NCI-H446 treated with DMSO at 0.1 percent for 48 hours (cell line): Measurements from ENCODE around the gene MECP2.
"Not testable (repeated sequence)": the region's sequence is repeated elsewhere in the genome, so short reads cannot be mapped to it uniquely, and the experiment has no call there.

Experiments
- DNase-seq: peaks from one replicate; lab custom pipeline; 2025; lab: John Stamatoyannopoulos, UW

MECP2 gene

GRCh38 chrX:154097589-154098541, at the start of gene MECP2:
MECP2 (minus strand) TSS chrX:154097717.
- DNase-seq, result peak; percentile 81

- not testable (repeated sequence) for DNase-seq
Measured at GRCh38 chrX:154144010-154144409, 46.5 kb upstream of the MECP2 start, which contains the start of gene OPN1LW. OPN1LW (plus strand) TSS chrX:154144243; CDS start chrX:154144284, 41 bp downstream.

DNA sequence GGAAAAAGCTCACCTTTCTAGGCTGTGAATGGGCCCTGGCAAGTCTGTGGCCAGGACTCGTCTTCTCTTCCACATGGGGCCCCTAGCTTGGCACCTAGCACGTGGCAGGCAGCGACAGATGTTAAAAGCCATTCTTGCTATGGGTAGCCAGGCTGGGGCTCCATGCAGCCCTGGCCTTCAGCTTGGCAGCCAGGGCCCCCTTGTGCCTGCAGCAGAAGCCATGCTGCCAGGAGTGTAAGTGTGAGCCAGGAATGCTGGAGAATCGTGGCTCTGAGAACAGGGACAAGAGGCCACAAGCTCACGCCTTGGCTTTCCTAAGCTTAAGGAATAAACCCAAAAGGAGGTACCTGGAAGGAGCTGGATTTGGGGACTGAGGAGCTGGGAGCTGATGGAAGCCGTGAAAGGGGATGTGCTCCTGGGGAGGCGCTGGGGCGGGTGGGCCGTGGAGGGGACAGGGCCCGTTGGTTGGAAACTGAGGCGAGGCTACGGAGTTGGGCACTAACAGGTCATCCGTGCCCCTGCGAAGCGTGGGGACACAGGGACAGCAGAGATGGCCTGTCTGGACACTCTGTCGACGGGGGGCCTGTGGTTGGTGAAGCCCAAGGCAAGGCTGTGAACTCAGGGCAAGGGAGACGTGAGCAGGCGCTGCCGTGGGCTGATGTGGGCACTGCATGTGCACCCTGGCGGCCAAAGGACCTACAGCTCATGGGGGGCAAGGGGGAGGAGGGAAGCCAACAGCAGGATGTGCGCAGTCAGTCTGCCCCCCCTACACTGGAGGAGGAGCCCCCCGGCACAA, 45.6 kb upstream of the MECP2 start:
- DNase-seq, result no peak

DNA sequence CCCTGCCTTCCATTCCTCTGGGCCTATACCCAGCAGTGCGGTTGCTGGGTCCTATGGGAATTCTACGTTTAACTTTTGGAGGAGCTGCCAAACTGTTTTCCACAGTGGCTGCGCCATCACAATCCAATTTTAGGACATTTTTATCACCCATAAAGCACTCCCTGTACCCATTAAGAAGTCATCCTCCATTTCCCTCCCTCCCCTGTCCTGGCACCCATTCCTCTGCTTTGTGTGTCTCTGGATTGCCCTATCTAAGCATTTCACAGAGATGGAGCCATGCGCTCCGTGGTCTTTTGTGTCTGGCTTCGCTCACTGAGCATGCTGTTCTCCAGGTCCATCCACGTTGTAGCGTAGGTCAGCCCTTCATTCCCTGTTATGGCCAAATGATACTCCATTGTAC, 44.9 kb upstream of the MECP2 start:
- no peak for DNase-seq

GRCh38 chrX:154140742-154141141, 43.2 kb upstream of the MECP2 start:
- no peak for DNase-seq

GRCh38 chrX:154140206-154140605, 42.7 kb upstream of the MECP2 start:
- no peak for DNase-seq

DNA sequence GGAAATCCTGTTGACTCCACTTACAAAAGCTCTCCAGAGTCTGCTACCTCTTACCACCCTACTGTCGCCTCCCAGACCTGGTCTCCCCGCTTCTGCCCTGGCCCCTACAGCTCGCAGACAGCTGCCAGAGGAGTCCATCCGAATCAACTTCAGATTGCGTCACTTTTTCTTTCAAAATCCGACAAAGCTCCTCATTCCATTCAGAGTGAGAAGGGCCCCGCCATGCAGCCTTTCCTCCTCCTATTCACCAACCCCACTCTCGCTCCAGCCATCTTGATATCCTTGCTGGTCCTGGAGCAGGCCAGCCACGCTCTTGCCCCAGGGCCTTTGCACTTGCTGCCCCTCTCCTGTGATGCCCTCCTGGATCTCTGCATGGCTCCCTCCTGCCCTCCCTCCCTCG, 41.3 kb upstream of the MECP2 start:
- no peak for DNase-seq

GRCh38 chrX:154136627-154137161, 39.2 kb upstream of the MECP2 start:
- no peak for DNase-seq

GRCh38 chrX:154135458-154136229, 38.1 kb upstream of the MECP2 start:
- no peak for DNase-seq

DNA sequence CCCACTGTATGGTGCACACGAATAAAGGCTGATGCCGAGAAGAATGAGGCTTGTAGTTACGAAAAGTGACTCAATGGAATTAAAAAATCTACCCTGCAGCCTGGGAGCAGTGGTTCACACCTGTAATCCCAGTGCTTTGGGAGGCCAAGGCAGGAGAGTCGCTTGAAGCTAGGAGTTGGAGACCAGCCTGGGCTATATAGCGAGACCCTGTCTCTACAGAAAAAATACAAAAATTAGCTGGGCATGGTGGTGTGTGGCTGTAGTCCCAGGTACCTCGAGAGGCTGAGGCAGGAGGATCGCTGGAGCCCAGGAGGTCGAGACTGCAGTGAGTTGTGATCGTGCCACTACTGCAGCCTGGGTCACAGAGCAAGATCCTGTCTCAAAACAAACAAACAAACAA, 34.8 kb upstream of the MECP2 start:
- no peak for DNase-seq

- DNase-seq, result no peak
Measured at GRCh38 chrX:154131955-154132354, 34.4 kb upstream of the MECP2 start.

- no peak for DNase-seq
Measured at GRCh38 chrX:154126101-154126500, 28.6 kb upstream of the MECP2 start.

GRCh38 chrX:154125391-154126040, 28.0 kb upstream of the MECP2 start:
- DNase-seq, result no peak

DNA sequence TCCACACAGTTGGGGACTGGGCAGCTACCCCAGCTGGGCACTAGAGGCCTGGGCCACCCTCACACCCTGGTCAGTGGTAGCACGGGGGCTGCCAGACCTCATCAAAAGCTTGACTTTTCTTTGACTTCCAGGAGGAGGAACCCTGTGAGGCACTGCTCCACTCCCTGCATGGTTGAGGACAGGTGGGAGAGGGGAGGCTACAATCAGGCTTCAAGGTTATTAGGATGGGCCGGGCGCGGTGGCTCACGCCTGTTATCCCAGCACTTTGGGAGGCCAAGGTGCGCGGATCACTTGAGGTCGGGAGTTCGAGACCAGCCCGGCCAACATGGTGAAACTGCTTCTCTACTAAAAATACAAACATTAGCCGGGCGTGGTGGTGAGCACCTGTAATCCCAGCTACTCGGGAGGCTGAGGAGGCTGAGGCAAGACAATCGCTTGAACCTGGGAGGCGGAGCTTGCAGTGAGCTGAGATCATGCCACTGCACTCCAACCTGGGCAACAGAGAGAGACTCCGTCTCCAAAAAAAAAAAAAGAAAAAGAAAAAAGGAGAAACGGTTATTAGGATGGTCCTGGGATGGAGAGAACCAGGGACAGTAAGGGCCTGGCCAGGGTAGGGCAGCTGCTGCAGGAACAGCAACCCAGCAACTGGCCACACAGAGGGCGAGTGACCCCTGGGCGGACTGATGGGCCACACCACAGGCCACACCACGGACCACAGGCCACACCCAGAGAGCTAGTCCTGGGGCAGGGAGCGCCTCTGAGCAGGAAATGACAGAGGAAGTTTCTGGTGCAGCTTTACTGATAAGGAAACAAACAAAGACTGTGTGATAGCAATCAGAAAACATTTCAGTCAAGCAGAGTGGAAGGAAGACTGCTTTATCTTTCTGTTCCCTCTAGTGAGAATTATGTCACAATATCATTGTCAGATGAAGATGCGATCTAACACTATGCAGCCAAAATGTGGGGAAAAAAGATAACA, 26.0 kb upstream of the MECP2 start:
- DNase-seq, result no peak

GRCh38 chrX:154121961-154122360, 24.4 kb upstream of the MECP2 start:
- DNase-seq, result no peak

GRCh38 chrX:154121207-154121606, 23.7 kb upstream of the MECP2 start:
- no peak for DNase-seq

- DNase-seq, result no peak
Measured at GRCh38 chrX:154120567-154120966, 23.1 kb upstream of the MECP2 start.

DNA sequence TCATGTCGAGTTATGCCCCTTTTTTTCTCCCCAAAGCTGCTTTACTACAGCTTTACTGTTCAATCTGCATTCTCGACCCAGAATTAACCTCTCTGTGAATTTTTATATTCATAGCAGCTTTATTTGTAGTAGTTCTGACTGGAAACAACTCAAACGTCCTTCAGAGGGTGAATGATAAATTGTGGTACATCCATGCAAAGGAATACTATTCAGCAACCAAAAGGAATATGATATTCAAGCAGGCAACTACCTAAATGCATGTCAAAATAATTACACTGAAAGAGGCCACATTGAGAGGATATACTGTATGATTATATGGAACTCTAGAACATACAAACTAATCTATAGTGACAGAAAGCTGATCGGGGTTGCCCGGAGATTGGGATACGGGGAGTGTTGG, 20.0 kb upstream of the MECP2 start:
- DNase-seq, result no peak

DNA sequence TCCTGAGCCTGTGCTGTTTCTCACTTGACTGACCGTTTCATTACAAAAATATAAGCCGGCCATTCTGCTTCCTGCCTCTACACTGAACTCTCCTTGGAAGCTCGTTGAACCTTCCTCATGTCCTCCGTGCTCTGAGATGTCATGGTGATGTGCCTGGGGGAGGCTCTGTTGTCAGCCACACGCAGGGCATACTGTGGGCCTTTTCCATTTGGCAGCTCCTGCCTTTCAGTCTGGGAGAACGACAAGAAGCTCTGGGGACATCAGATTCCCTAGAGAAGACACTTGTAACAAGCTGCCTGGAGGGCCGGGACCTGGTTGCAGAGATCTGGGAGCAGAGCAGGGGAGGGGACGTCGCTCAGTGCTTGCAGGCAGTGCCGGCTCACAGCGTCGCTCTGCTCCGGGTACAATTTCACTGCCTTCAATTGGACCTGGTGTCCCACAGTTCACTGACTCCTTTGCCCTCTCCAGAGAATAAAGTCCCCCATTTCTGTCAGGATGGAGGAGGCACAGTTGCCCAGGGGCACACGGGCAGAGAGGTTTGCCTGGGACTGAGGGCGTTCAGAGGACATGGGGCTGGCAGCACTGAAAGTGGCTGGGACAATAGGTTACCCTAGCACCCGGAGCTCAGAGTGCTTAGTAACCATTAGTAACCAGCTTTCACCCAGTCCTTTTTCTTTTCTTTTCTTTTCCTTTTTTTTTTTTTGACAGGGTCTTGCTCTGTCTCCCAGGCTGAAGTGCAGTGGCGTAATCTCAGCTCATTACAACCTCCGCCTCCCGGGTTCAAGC, 19.1 kb upstream of the MECP2 start:
- DNase-seq, result no peak
